Spleen (tissue), 11 donors: ENCODE measurements around the gene MBNL2. TPM values are rescaled to one million over a fixed set of nuclear protein-coding genes. Genes with fewer than 3 reads are reported as not detected.

Experiments
- DNase-seq: peaks from one replicate; pipeline ENCODE4 v3.0.0-alpha.2; 2020
- H3K27ac ChIP-seq, 8 donors: fragments of 200-600 bp; sonication (generic) in 7 of 8; 1 replicate in 4 of 8; 2 replicates in 4 of 8; pipeline versions ENCODE4 v1.5.0 to v1.8.0; 2016 to 2021; ENCODE audit warnings: inconsistent platforms in 4 of 8, mild to moderate bottlenecking in 4 of 8, moderate library complexity in 1 of 8
- H3K27me3 ChIP-seq, 7 donors: fragments of 200-600 bp; sonication (generic) in 6 of 7; replicated peaks in 1 of 7; 1 replicate in 4 of 7; 2 replicates in 3 of 7; pipeline versions ENCODE4 v1.5.0 to v1.8.0; 2016 to 2021; ENCODE audit warnings: inconsistent platforms in 3 of 7, mild to moderate bottlenecking in 1 of 7
- H3K36me3 ChIP-seq, 6 donors: fragments of 200-600 bp; sonication (generic) in 5 of 6; 1 replicate in 4 of 6; 2 replicates in 2 of 6; pipeline versions ENCODE4 v1.5.0 to v1.8.0; 2016 to 2021; ENCODE audit warnings: inconsistent platforms in 2 of 6
- H3K4me1 ChIP-seq, 6 donors: fragments of 200-600 bp; sonication (generic) in 5 of 6; 1 replicate in 3 of 6; 2 replicates in 3 of 6; pipeline versions ENCODE4 v1.5.0 to v1.8.0; 2016 to 2021; ENCODE audit warnings: inconsistent platforms in 3 of 6
- H3K4me3 ChIP-seq, 8 donors: fragments of 200-600 bp; sonication (generic) in 7 of 8; 1 replicate in 4 of 8; 2 replicates in 4 of 8; pipeline versions ENCODE4 v1.5.0 to v1.8.0; 2016 to 2021; ENCODE audit warnings: inconsistent platforms in 4 of 8, mild to moderate bottlenecking in 4 of 8, moderate library complexity in 2 of 8
- H3K9me3 ChIP-seq, 8 donors: fragments of 200-600 bp; sonication (generic) in 7 of 8; 1 replicate in 4 of 8; 2 replicates in 4 of 8; pipeline versions ENCODE4 v1.5.0 to v1.8.0; 2016 to 2021; ENCODE audit warnings: inconsistent platforms in 4 of 8
- CTCF ChIP-seq, 11 experiments: fragments of 200-600 bp in 7 of 11; fragments of 450-650 bp in 4 of 11; sonication (generic) in 4 of 11; IDR thresholded peaks in 8 of 11; conservative IDR thresholded peaks in 3 of 11; 1 replicate in 7 of 11; 2 replicates in 4 of 11; pipeline versions ENCODE4 v1.4.0 to v1.8.0; 2016 to 2021; ENCODE audit warnings: antibody characterized with exemption in 11 of 11, inconsistent platforms in 4 of 11, mild to moderate bottlenecking in 1 of 11
- POLR2A ChIP-seq, 3 donors: fragments of 450-650 bp; IDR thresholded peaks; one replicate each; pipeline ENCODE4 v1.5.1; 2017; ENCODE audit warnings: antibody characterized with exemption in 3 of 3, mild to moderate bottlenecking in 1 of 3
- POLR2AphosphoS5 ChIP-seq, 3 donors: sonication (generic); formaldehyde crosslinking; IDR thresholded peaks; one replicate each; pipeline ENCODE4 v1.5.1; 2017; ENCODE audit warnings: antibody characterized with exemption in 3 of 3
- WGBS, 5 donors: extraction: QIAGEN DNeasy Blood & Tissue Kit in 3 of 5; methylation state at CpG; one replicate each; pipeline versions ENCODE4 v1.1.5 to v1.1.7; 2013 to 2018; 5-methylcytosine and 5-hydroxymethylcytosine counted together
- intact Hi-C: fragments of 100-400 bp; cut with DNase I; formaldehyde crosslinking; loops from one replicate; pipeline ENCODE4 v1.15.0; 2023; ENCODE audit warnings: low total_unique reads
- polyA plus RNA-seq, 3 donors: library from polyadenylated mRNA; stranded (reverse); fragments of 200-250 nt; gene quantifications; one replicate each; pipeline ENCODE4 v1.2.1, GENCODE V29; 2013
- total RNA-seq, 7 donors: library from RNA; depleted of rRNA in 3 of 7; stranded (reverse); fragments of >200 nt in 3 of 7; fragmentation: NEBNext Ultra II Directional in 4 of 7; extraction: Animal tissue kit (Norgen Biotek cat#: 25700) in 4 of 7; gene quantifications; one replicate each; pipeline versions ENCODE4 v1.1.0 to v1.2.1, GENCODE V29; 2016 to 2021
- donor health status: healthy with polysubstance abuse.
- donor health status: DM: no; HTN: no; CAD: no; lungs with moderate emphysema.
- donor health status: DM: no; HTN: no; CAD: no.
- donor health status: Bipolar disorder and iron deficiency.
- donor health status: healthy.
- donor health status: DM: no; HTN: no; CAD: no.
- donor health status: DM: yes; HTN: yes; CAD: no.

The MBNL2 gene
- total and polyA plus RNA-seq, 10 donors: 7.0 to 56.3 (median 31.1) TPM

GRCh38 chr13:97342936-97343335 lies 120.8 kb downstream of the MBNL2 start:
- intact Hi-C loops: loop anchor here (5.0 kb wide), 1 partner anchor 231 kb away; no protein-coding TSS in a partner anchor
- 80 to 90% (median 88%) methylated on average over 8 of the region's 8 CpGs for WGBS, 5 donors
- Histone ChIP-seq H3K36me3 (peaks cover 0 to 62% (median 19%) of the 10 kb centered on the region in 6 donors), H3K4me3 (no peak overlapping the region), H3K4me1 (peaks cover 0 to 12% (median 0%) of the 10 kb centered on the region in 6 donors), H3K9me3 (no peaks in the 10 kb centered on the region), H3K27me3 (no peaks in the 10 kb centered on the region), H3K27ac (no peak overlapping the region)
- no peak for DNase-seq
- TF ChIP-seq POLR2AphosphoS5 (IDR thresholded peaks at IDR 0.05) (no peak), CTCF (IDR thresholded peaks at IDR 0.05 in 8 of 11, conservative IDR thresholded peaks at IDR 0.05 in 3 of 11) (no peak), POLR2A (IDR thresholded peaks at IDR 0.05) (no peak)

GRCh38 chr13:97344265-97345175 lies 122.4 kb downstream of the MBNL2 start:
- intact Hi-C loops: loop anchor here (5.0 kb wide), 1 partner anchor 232 kb away; no protein-coding TSS in a partner anchor
- H3K9me3 ChIP-seq: no peaks in the 10 kb centered on the region
- H3K27me3 ChIP-seq: no peaks in the 10 kb centered on the region
- DNase-seq: no peak
- H3K4me1 ChIP-seq: peaks cover 0 to 8% (median 0%) of the 10 kb centered on the region in 6 donors
- peaks cover 0 to 65% (median 23%) of the 10 kb centered on the region in 6 donors for H3K36me3 ChIP-seq
- no peak overlapping the region for H3K27ac ChIP-seq
- H3K4me3 ChIP-seq: no peak overlapping the region
- WGBS, 5 donors: 59 to 68% (median 62%) methylated on average over 5 of the region's 5 CpGs
- TF ChIP-seq POLR2AphosphoS5 (IDR thresholded peaks at IDR 0.05) (no peak), CTCF (IDR thresholded peaks at IDR 0.05 in 8 of 11, conservative IDR thresholded peaks at IDR 0.05 in 3 of 11) (peak in 10 of 11 experiments; percentile 15 to 65 (median 50))

GRCh38 chr13:97346097-97346496 lies 124.0 kb downstream of the MBNL2 start:
- TF ChIP-seq CTCF (IDR thresholded peaks at IDR 0.05 in 8 of 11, conservative IDR thresholded peaks at IDR 0.05 in 3 of 11) (no peak), POLR2AphosphoS5 (IDR thresholded peaks at IDR 0.05) (no peak), POLR2A (IDR thresholded peaks at IDR 0.05) (no peak)

More at GRCh38 chr13:97346097-97346496, 124.0 kb downstream of the MBNL2 start:
- Histone ChIP-seq H3K27ac (no peak overlapping the region), H3K4me3 (no peak overlapping the region), H3K9me3 (no peaks in the 10 kb centered on the region), H3K4me1 (no peaks in the 10 kb centered on the region), H3K36me3 (peaks cover 0 to 80% (median 28%) of the 10 kb centered on the region in 6 donors), H3K27me3 (no peaks in the 10 kb centered on the region)
- intact Hi-C loops: no loop called here
- no peak for DNase-seq
- 92 to 98% (median 93%) methylated on average over 2 of the region's 2 CpGs for whole genome bisulfite sequencing, 5 donors
